Right renal pelvis (tissue), 4 donors: ENCODE data around the gene GALNT9. TPM values are rescaled to one million over a fixed set of nuclear protein-coding genes. Genes with fewer than 3 reads are reported as not detected.

Source experiments
- DNase-seq, 4 donors: peaks; one replicate each; pipeline ENCODE4 v3.0.0-alpha.2; 2013; ENCODE audit warnings: low read depth in 4 of 4, low spot score in 3 of 4, missing footprints in 1 of 4
- polyA plus RNA-seq, 4 donors: library from polyadenylated mRNA; unstranded; fragments of 120-200 nt; gene quantifications; one replicate each; pipeline ENCODE4 v1.2.1, GENCODE V29; 2013; ENCODE audit not compliant: insufficient read length in 4 of 4

GALNT9 gene
- polyA plus RNA-seq, 4 donors, result 7.7 to 8.8 (median 8.4) TPM

- DNase-seq, result no peak
Measured at GRCh38 chr12:132219323-132219722, 110.1 kb downstream of the GALNT9 start.

GRCh38 chr12:132218915-132219314 is 110.5 kb downstream of the GALNT9 start:
- no peak for DNase-seq

- DNase-seq, result no peak
Measured at GRCh38 chr12:132218527-132218875, 110.9 kb downstream of the GALNT9 start.

GRCh38 chr12:132217800-132218526 is 111.4 kb downstream of the GALNT9 start:
- DNase-seq, result no peak

- no peak for DNase-seq
Measured at GRCh38 chr12:132217371-132217770, 112.0 kb downstream of the GALNT9 start.

- no peak for DNase-seq
Measured at GRCh38 chr12:132216354-132216987, 112.9 kb downstream of the GALNT9 start.

GRCh38 chr12:132215299-132215989 is 113.9 kb downstream of the GALNT9 start:
- no peak for DNase-seq

GRCh38 chr12:132214891-132215290 is 114.5 kb downstream of the GALNT9 start:
- DNase-seq, result no peak

GRCh38 chr12:132214161-132214476 is 115.3 kb downstream of the GALNT9 start:
- no peak for DNase-seq

GRCh38 chr12:132213359-132214160 is 115.8 kb downstream of the GALNT9 start:
- DNase-seq, result no peak

- DNase-seq, result no peak
Measured at GRCh38 chr12:132211816-132212215, 117.6 kb downstream of the GALNT9 start.

GRCh38 chr12:132211326-132211725 is 118.1 kb downstream of the GALNT9 start:
- DNase-seq, result no peak

GRCh38 chr12:132210223-132211055 is 119.0 kb downstream of the GALNT9 start:
- no peak for DNase-seq

- DNase-seq, result no peak
Measured at GRCh38 chr12:132209619-132210222, 119.7 kb downstream of the GALNT9 start.

GRCh38 chr12:132208153-132208823 is 121.1 kb downstream of the GALNT9 start:
- DNase-seq, result no peak

GRCh38 chr12:132207083-132207775 is 122.2 kb downstream of the GALNT9 start:
- no peak for DNase-seq

GRCh38 chr12:132206046-132206434 is 123.3 kb downstream of the GALNT9 start:
- no peak for DNase-seq

GRCh38 chr12:132205271-132206045 is 123.9 kb downstream of the GALNT9 start:
- no peak for DNase-seq
